Measurements from ENCODE around the gene CDC14B.

The CDC14B gene

DNA sequence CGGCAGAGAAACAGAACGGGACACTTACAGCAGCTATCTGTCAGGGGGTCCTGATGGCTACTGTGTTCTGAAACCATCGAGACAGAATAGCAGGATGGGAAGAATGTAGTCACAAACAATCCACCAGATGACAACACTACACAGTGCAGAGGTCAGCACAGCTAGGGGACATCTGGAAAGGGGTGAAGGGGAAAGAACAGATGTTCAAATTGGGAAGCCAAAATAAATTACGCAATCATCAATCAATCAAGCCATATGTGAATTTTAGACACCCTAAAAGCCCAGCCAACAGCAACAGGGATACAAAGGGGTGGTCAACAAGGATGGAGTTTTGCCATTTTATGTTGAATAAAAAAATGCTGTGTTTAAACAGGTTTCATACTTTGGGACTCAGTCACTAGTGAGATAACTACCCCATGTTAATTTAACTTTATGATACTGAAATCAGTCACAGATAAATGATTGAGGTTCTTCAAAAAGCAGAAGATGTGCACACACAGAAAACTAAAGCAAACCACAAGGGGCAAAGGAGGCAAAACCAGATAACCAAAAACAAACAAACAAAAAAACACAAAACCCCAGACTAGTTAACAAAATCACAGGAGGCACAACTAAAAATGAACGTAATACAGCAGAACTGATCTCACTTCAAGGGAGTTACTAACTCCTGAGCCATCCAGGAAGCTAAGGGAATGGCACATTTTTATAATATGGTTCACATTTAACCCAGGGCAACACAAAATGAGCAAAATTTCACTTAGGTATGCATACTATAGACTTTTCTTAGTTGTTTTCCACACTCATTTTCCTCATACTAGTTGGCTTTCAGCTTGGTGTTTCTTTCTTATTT, 103.8 kb downstream of the CDC14B start:
- TF ChIP-seq POLR2AphosphoS5 (IDR thresholded peaks at IDR 0.05; ENCODE audit: low read depth, low read length) (no peak), FOXP2 (optimal IDR thresholded peaks at IDR 0.05; ENCODE audit: borderline replicate concordance, extremely low read depth, extremely low read length, insufficient read depth) (no peak), TAF1 (IDR thresholded peaks at IDR 0.05; ENCODE audit: borderline replicate concordance, insufficient read depth, low read length) (no peak), SIN3A (IDR thresholded peaks at IDR 0.05; ENCODE audit: borderline replicate concordance, insufficient read depth, low read length) (no peak)
- TF ChIP-seq, protein P1, sequence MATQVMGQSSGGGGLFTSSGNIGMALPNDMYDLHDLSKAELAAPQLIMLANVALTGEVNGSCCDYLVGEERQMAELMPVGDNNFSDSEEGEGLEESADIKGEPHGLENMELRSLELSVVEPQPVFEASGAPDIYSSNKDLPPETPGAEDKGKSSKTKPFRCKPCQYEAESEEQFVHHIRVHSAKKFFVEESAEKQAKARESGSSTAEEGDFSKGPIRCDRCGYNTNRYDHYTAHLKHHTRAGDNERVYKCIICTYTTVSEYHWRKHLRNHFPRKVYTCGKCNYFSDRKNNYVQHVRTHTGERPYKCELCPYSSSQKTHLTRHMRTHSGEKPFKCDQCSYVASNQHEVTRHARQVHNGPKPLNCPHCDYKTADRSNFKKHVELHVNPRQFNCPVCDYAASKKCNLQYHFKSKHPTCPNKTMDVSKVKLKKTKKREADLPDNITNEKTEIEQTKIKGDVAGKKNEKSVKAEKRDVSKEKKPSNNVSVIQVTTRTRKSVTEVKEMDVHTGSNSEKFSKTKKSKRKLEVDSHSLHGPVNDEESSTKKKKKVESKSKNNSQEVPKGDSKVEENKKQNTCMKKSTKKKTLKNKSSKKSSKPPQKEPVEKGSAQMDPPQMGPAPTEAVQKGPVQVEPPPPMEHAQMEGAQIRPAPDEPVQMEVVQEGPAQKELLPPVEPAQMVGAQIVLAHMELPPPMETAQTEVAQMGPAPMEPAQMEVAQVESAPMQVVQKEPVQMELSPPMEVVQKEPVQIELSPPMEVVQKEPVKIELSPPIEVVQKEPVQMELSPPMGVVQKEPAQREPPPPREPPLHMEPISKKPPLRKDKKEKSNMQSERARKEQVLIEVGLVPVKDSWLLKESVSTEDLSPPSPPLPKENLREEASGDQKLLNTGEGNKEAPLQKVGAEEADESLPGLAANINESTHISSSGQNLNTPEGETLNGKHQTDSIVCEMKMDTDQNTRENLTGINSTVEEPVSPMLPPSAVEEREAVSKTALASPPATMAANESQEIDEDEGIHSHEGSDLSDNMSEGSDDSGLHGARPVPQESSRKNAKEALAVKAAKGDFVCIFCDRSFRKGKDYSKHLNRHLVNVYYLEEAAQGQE (IDR thresholded peaks at IDR 0.05; ENCODE audit: insufficient read depth in 1 of 2, low read depth in 2 of 2, low read length in 2 of 2) = no peak

DNA sequence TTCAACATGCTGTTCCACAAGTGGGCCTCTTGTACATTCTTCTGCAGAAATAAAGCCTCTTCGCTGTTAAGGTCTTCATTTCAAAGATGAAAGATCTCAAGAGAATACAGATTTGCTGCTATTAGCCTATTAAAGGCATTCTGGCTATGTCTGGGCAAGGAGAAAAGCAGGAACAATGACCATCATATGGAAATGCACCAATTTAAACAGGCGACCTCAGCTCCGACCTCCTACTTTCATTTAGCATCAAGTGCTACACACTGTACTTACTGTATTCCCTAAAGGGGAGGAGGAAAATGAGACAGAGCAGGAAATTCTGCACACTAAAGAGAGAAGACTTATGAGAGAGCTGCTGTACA, 104.9 kb downstream of the CDC14B start:
- TF ChIP-seq FOXP2 (optimal IDR thresholded peaks at IDR 0.05; ENCODE audit: borderline replicate concordance, extremely low read depth, extremely low read length, insufficient read depth) (no peak), SIN3A (IDR thresholded peaks at IDR 0.05; ENCODE audit: borderline replicate concordance, insufficient read depth, low read length) (no peak), POLR2AphosphoS5 (IDR thresholded peaks at IDR 0.05; ENCODE audit: low read depth, low read length) (no peak), TAF1 (IDR thresholded peaks at IDR 0.05; ENCODE audit: borderline replicate concordance, insufficient read depth, low read length) (no peak)
- TF ChIP-seq, protein P1 (IDR thresholded peaks at IDR 0.05; ENCODE audit: insufficient read depth in 1 of 2, low read depth in 2 of 2, low read length in 2 of 2) = no peak

DNA sequence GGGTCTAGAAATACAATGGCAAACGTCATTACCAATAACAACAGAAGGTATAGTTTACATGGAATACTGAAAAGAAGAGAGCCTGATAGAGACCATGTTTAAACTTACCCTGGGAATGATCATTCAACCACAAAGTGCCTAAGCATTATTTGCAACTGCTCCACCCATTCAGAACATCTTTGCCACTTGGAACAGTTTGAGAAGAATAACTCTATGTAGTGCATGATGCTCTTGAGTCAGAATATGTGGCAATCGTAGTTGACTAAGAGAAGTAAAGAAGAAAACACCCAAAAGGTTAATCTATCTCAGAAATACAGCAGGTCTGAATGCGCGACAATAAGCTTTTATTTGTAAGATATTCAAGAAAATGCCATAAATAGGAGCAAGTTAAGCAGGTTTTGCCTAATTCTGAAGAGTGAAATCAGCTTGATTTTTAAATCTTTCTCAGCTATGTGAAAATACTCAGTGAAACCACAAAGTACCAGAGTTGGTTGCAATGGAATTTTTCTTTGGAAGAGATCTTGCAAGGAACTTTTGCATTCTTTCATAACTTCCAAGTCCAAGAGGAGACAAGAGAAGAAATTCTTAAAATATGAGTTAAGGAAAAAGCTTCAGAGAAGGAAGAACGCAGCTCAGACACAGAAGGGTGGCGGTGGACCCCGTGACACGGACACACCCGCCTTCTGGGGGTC, 105.4 kb downstream of the CDC14B start:
- TF ChIP-seq, protein P1 (IDR thresholded peaks at IDR 0.05; ENCODE audit: insufficient read depth in 1 of 2, low read depth in 2 of 2, low read length in 2 of 2) = no peak
- TF ChIP-seq SIN3A (IDR thresholded peaks at IDR 0.05; ENCODE audit: borderline replicate concordance, insufficient read depth, low read length) = no peak
- TF ChIP-seq TAF1 (IDR thresholded peaks at IDR 0.05; ENCODE audit: borderline replicate concordance, insufficient read depth, low read length) = no peak
- TF ChIP-seq POLR2AphosphoS5 (IDR thresholded peaks at IDR 0.05; ENCODE audit: low read depth, low read length) = no peak
- no peak for TF ChIP-seq FOXP2 (optimal IDR thresholded peaks at IDR 0.05; ENCODE audit: borderline replicate concordance, extremely low read depth, extremely low read length, insufficient read depth)

DNA sequence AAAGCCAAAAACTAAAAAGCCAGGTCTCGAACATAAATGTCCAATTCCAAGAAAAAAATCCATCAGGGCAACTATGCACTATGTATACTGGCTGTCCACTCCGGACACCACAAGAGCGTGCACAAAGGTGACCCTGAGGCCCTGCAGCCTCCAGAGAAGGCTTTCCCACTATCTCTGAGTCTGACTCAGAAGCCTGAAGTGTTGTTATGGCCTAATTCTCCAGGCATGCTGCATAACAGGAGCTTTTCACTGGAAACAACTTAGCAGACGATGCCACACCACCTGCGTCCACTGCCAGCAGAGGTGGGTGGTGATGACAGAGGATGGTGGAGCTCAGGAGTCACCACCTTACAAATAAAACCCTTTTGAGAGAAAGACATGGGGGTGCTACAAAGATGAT, 106.0 kb downstream of the CDC14B start:
- TF ChIP-seq POLR2AphosphoS5 (IDR thresholded peaks at IDR 0.05; ENCODE audit: low read depth, low read length) (no peak), FOXP2 (optimal IDR thresholded peaks at IDR 0.05; ENCODE audit: borderline replicate concordance, extremely low read depth, extremely low read length, insufficient read depth) (no peak), SIN3A (IDR thresholded peaks at IDR 0.05; ENCODE audit: borderline replicate concordance, insufficient read depth, low read length) (no peak), TAF1 (IDR thresholded peaks at IDR 0.05; ENCODE audit: borderline replicate concordance, insufficient read depth, low read length) (no peak)
- TF ChIP-seq, protein P1 (IDR thresholded peaks at IDR 0.05; ENCODE audit: insufficient read depth in 1 of 2, low read depth in 2 of 2, low read length in 2 of 2) = no peak
